Activated gamma-delta T cell (primary cell): ENCODE measurements around the gene ANTKMT.
"Not testable (repeated sequence)": the region's sequence is repeated elsewhere in the genome, so short reads cannot be mapped to it uniquely, and the experiment has no call there.

Source experiments
- DNase-seq: peaks from one replicate; lab custom pipeline; 2025; lab: John Stamatoyannopoulos, UW

Gene ANTKMT

DNA sequence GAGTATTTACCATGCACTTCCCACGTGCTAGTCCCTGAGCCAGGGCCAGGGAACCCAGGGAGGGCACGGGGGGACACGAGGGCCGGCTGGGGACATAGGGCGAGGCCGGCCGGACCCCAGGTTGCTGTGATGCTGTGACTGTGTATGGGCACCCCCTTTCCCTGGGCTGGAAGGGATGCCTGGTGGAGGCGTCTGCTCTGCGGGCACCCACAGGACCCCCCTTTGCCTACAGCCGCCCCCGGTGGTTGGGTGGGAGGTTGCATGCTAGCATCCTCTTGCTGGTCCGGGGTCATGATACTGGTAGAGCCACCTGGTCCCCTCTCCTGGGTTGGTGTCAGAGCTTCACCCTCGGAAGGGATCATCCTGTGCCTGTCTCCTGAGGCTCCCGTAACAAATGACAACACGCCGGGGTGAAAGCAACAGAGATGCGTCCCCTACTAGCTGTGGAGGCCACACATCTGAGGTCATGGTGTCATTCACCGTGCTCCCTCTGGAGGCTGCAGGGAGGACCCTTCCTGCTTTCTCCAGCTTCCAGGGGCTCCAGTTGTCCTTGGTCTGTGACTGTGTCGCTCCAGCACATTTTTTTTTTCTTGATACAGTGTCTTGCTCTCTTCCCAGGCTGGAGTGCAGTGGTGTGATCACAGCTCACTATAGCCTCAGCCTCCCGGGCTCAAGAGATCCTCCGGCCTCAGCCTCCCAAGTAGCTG is 23.0 kb downstream of the ANTKMT start:
- no peak for DNase-seq

DNA sequence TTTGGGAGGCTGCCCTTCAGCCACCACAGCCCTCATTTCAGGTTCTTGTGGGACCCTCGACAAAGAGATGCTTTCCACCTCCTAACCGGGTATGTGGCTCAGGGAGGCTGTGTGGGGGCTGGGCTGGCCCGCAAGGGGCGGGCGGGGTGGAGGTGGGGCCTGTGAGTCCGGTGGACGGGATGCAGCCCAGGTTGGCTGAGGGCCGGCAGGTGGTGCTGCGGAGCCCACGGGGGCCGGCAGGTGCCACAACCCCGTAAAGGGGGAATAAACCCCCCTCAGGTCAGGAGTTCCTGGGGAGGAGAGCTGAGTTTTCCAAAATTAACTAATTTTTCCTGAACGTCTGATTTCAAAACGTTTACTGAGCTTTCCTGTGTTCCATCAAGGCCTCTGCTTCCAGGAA is 24.8 kb downstream of the ANTKMT start:
- DNase-seq: no peak

DNA sequence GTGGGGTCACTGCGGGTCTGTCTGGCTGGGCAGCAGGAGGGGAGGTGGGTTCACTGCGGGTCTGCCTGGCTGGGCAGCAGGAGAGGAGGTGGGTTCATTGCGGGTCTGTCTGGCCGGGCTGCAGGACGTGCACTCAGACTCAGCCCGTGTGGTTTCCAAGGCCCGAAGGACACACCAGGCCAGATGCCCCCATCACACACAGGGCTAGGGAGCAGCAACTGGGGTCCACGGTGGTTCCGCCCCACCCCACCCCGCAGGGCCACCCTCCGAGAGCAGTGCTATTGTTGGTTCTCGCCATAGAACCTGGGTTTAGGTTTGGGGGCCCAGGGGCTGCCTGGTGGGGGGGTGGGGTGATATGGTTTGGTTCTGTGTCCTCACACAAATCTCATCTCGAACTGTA is 25.7 kb downstream of the ANTKMT start:
- no peak for DNase-seq

DNA sequence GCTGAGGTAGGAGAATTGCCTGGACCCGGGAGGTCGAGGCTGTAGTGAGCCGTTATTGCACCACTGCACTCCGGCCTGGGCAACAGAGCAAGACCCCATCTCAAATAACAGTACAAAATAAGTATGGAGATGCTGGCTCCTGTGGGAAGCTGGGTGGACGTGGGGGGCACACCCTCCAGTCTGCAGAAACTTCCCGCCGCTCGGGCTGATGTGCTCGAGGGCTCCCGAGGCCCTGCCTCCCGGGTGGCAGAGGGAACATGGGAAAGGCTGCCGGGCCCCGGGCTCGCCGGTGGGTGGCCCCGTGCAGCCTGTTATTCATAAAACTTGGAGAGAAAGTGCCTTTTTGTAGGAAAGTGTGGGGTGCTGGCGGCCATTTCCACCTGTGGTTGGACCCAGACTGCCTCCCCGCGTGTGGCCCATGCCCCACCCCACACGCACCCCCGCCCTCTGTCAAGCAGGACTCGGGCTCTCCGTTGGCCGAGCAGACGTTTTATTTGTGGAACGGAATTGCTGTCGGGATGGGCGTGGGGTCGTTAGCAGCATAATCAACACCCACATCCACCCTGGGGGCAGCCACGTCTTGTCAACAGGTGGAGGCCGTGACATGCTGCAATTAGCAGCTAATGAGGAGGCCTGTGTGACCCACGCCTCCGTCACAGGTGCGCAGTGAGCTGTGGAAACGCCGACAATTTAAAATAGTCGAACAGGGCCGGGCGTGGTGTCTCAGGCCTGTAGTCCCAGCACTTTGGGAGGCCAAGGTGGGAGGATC is 27.2 kb downstream of the ANTKMT start:
- no peak for DNase-seq

DNA sequence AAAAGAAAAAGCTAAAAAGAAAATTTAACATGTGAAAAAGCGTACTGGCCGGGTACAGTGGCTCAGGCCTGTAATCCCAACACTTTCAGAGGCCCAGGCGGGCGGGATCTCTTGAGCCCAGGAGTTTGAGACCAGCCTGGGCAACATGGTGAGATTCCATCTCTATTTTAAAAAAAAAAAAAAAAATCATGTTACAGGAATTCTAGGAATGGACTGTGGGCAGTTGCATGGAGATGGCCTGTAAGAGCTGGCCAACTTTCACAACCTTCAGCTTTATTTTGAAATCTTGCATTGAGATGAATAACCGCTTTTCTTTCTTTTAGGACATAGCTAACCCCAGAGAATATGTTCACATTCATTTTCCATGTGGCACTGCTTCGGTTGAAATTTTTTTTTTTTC is 28.1 kb downstream of the ANTKMT start:
- no peak for DNase-seq

DNA sequence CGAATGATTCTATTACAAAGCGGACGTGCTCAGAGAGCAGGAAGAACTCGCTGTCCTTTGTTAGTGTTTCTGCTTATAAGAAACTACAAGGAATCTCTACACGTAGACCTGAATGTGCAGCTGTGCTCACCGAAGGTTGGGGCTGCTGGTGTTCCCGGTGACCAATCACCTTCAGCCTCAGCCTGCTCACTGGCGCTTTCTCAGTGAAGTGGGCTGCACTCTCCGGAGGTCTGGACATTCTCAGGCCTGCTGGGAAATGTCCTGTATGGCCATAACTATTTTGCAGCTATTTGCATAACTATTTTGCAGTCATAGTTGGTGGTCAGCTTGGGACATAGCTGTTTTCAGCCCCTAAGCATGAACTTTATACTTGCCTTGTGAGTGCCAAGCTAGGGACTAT is 29.5 kb downstream of the ANTKMT start:
- no peak for DNase-seq

DNA sequence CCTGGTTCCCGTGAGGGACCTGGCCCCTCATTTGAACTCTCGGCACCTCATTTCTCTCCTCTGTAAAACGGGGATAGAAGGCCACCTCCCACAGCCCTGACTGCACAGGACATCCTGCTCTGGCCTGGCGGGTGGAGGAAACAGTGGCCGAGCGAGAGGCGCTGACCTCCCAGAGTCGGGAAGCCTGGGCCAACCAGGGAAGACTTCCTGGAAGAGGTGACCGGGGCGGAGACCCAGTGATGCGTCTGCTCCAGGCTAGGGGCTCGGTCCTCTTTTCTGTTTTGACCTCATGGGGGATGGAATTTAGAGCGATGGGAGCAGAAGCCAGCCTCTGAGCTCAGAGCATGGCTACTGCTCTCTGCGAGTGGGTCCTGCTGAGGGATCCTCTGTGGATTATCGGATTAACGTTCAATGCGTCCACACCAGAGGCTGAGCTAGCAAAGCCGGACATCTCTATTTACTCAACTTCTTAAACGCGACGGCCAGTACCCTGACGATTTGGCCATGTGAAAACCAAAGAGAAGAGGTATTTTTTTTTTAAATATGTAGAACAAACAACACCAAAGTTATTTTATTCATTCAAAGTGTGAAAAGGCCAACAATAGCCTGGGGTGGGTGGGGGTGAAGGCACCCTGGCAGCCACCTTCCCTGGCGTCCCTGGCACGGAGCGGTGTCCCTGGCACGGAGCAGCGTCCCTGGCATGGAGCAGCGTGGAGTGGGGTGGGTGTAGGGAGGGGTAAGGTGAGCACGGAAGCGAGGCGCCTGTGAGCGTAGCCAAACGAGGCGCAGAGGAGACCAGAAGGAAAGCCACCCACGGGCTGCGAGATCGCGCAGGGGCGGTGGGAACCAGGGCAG is 30.4 kb downstream of the ANTKMT start:
- DNase-seq: no peak

DNA sequence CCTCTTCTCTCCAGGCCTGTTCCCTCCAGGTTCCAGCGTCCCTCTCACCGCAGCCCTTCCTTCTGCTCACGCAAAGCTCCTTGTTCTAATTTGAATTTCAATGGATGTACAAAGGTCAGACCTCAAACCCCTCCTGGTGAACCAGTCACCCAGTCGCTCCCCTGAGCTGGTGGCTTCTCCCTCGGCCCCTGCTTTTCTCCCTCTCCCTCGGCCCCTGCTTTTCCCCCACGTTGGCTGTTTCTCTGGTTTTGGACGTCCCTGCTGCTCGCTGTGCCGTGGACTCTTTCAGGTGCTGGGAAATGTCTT is 31.0 kb downstream of the ANTKMT start:
- no peak for DNase-seq

DNA sequence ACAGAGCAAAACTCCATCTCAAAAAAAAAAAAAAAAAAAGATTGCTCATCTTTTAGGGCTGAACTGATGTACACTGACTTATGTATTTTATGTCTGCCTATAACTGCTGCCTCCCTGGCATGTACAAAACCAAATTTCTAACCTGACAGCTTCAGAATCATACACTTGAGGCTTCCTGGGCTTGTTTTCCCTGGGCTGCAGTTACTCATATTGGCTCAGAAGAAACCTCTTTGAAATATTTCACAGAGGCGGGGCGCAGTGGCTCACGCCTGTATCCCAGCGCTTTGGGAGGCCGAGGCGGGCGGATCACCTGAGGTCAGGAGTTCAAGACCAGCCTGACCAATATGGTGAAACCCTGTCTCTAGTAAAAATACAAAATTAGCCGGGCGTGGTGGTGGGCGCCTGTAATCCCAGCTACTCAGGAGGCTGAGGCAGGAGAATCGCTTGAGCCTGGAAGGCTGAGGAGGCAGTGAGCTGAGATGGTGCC is 33.2 kb downstream of the ANTKMT start:
- not testable (repeated sequence) for DNase-seq

DNA sequence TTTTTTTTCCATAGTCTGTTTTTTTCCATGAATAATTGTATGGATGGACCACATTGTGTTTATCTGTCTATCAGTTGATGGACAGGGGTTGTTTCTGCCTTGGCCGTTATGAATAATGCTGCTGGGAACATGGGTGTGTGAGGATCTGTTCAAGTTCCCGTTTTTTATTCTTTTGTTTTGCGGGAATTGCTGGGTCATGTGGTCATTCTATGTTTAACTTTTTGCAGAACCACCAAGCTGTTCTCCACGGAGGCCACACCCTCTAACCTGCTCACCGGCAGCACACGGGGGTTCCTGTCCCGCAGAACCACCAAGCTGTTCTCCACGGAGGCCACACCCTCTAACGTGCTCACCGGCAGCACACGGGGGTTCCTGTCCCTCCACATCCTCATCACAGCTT is 33.7 kb downstream of the ANTKMT start:
- no peak for DNase-seq

DNA sequence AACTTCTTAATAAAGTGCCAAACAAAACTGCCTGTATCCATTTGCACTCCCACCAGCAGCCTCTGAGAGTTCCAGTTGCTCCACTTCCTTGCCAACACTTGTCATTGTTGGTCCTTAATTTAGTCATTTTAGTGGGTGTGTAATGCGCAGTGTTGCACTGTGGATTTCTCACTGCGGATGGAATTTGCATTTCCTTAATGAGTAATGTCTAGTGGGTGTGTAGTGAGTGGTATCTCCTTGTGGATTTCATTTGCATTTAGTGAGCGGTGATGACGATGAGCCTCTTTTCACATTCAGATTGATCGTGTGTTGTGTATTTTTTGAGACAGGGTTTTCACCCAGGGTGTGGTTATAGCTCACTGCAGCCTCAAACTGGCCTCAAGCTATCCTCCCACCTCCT is 35.5 kb downstream of the ANTKMT start:
- DNase-seq: no peak

DNA sequence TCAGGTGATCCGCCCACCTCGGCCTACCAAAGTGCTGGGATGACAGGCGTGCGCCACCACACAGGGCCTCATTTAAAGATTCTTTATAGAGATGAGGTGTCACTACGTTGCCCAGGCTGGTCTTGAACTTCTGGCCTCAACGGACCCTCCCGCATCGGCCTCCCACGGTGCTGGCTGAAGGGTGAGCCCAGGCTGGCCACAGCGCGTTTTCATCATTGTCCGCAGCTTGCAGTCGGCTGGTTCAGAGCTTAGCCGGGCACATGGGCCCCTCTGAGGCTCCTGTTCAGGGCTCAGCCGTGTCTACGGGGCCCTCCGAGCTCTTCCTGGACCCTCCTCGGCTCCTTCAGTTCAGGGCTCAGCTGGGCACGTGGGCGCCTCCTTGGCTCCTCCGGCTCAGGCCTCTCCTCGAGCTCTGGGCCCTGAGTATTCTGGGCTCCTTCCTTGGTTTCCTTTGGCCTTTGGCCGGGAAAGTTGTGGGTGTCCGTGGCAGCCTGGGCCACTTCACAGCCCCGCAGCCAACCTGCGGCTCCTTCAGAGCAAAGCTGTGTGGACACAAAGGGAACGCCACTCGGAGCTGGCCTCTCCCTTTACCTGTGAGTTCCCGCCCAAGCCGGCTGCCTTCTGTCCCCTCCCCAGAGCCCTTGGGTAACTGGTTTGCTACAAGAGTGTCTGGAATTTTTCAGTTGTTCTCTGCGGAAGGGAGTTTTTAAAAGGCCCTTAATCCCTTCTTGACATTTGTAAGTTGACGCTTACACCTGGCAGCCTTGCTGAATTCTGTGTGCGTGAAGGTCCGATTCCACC is 38.4 kb downstream of the ANTKMT start:
- no peak for DNase-seq

DNA sequence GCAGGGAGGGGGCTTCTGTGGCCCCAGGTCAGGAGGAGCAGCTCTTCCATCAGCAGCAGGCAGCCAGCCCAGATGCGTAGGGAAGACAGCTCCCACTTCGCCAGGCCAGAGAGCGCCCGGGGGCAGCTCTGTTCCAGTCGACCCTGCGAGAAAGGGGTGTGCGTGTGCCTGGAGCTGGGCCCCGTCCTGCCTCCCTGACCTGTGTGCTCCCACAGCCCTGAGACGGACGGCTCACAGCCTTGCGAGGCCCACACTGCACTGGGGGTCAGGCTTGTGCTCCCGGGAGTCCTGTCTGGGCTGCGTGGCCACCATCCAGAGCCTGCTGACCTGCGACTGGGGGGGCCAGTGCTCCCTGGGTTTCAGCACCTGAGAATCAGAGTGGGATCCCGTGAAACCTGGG is 39.1 kb downstream of the ANTKMT start:
- DNase-seq: no peak

DNA sequence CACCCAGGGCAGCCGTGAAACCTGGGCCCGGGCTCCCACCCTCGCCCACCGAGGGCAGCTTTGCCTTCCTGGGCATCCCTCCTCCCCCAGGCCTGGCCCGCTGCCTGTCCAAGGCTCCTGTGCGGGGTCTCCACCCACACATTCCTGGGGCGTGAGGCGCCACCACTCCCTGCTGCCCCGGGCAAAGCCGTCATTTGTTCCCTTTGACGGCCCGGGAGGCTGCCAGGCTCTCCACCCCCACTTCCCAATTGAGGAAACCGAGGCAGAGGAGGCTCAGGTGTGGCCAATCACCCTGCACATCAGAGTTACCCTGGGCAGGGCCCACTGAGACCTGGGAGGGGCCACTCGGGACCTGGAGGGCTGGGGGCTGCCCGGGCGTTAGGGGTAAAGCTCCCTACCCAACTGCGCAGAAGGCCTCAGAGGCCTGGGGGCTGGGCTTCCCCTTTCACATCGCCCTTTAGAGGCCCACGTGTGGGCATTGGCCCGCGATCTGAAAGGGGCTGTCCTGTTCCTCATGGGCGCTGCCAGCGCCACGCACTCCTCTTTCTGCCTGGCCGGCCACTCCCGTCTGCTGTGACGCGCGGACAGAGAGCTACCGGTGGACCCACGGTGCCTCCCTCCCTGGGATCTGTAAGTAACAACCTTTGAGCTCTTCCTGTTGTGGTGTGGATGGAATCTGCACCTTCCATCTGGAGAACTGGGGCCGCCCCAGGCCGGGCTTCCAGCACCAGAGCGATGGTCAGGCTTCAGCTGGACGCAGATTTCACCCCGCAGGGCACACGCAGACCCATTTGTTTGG is 39.8 kb downstream of the ANTKMT start, which contains the start of gene MSLN:
MSLN (plus strand) TSS at position 190 of the 799 bp plus-strand sequence. CDS start 1,947 bp downstream, outside the sequence.
- no peak for DNase-seq

DNA sequence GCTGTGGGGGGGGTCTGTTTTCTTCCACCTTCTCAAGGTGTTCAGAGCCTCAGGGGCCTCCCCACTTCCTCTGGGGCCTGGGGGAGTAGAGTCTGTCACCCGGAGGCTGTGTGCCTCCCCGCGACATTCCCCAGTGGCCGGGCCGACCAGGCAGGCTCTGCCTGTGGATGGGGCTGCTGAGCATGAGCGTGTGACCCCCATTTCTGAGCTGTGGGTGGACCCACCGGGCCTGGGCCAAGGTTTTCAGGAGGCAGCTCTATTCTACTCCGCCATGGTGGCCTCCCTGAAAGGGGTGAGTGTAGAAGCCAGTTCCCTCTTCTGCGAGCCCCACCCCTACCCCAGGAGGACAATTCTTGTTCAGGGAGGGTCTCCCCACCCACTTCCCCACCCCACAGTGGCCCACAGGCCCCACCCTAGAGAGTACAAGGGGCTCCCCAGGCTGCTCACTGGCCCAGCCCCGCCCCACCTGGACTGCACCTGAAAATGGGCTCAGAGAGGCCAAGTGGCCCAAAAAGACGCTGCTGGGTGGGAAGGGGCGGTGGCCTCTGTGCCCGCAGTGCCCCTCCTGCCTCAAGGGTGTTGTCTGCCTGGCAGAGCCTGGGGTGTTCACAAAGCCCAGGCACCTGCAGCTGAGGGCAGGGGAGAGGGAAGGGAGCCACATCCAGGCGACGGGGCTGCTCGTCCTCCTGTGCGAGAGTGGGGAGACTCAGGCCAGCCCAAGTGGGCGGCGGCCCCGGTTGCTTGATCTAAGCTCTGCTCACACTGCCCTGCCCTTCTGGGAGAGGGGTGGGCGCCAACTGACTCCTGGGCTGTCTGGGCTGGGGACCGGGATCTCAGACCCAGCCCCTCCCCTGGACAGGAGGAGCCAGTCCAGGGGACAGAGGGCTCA is 40.9 kb downstream of the ANTKMT start:
- DNase-seq: no peak

DNA sequence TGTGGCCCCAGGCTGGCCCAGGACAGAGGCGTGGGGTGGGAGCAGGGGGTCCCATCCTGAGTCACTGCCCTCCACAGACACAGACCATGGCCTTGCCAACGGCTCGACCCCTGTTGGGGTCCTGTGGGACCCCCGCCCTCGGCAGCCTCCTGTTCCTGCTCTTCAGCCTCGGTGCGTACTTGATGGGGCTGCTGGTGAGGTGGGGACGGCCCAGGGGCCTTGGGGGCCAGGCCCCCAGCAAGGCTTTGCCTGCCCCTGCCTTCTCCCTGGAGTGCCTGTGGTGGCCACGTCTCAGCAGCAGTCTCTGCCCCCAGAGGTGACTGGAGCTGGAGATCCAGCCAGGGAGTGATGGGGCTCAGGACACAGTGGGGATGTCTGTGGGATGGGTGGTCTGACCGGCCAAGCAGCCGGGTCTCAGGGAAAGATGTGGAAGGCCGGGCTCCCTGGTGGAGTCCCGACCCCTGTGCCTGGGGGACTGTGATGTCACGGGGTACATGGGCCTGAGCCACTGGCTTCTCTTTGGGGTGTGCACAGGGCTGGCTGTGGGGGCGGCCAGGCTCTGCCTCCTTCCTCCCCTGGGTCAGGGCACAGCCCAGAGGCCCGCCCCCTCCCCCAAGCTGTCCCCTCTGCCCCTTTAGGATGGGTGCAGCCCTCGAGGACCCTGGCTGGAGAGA is 41.8 kb downstream of the ANTKMT start:
- no peak for DNase-seq

DNA sequence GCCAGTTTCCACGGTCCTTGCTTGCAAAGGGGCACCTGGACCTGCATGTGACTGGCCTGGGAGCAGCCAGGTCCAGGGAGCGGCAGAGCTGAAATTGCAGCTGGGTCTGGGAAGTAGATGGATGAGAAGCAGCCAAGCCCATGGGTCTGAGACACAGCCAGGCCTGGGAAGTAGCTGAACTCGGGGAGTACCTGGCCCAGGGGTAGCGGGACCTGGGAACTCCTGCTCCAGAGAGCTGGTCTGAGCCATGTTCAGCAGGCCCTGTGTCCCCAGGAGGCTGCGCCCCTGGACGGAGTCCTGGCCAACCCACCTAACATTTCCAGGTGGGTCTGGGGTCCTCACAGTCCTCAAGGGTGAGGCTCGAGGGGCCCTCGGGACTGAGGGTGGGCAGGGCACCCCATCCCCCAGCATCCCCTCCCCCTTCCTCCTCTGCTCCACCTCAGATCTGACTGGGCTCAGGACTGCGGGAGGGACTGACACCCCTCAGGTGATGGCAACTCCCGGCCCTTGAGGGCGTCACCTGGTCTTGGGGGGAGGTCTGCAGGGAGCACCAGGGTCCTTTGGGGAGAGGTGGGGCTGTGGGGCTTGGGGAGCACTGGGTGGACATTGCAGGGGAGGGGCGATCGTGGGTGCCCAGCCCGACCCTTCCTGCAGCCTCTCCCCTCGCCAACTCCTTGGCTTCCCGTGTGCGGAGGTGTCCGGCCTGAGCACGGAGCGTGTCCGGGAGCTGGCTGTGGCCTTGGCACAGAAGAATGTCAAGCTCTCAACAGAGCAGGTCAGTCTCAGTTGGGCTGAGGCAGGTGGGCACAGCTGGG is 42.6 kb downstream of the ANTKMT start:
- DNase-seq: no peak

DNA sequence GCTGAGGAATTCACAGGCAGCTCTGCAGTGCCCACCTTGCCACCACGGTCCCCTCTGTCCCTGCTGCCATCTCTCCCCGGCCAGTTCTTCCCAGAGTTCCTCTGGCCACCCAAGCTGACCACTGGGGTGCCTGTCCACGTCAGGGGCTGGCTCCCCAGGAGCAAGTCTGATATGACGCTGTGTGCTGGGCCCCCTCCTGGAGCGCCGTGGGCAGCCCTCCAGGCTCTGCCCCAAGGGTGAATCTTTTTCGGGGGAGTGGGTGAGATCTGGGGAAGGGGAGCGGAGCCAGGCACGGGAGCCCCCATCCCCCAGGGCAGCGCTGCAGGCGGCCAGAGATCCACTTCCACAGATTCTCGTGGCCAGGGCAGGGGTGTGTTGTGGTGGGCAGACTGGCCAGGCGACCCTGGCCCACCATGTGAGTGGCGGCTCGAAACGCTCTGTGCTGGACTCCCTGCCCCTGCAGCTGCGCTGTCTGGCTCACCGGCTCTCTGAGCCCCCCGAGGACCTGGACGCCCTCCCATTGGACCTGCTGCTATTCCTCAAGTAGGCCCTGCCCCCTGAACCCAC is 43.3 kb downstream of the ANTKMT start:
- no peak for DNase-seq
